GM12875 (cell line): ENCODE measurements around the gene PML.

ENCODE experiments used
- H3K4me3 ChIP-seq: one replicate; pipeline ENCODE4 v1.5.1; 2011; ENCODE audit warnings: low read depth, low read length, control low read depth
- CTCF ChIP-seq: IDR thresholded peaks from 2 replicates; pipeline ENCODE4 v1.5.1; 2011; ENCODE audit warnings: low read depth, mild to moderate bottlenecking, control low read depth, inconsistent platforms, low read length, moderate library complexity, borderline replicate concordance; ENCODE audit not compliant: insufficient read depth

The PML gene

GRCh38 chr15:74042603-74043424, 48.3 kb downstream of the PML start:
- no peak overlapping the region for H3K4me3 ChIP-seq
- no peak for TF ChIP-seq CTCF

- no peak overlapping the region for H3K4me3 ChIP-seq
- no peak for TF ChIP-seq CTCF
Measured at GRCh38 chr15:74043425-74044266, 49.1 kb downstream of the PML start.

- TF ChIP-seq CTCF: no peak
- H3K4me3 ChIP-seq: no peak overlapping the region
Measured at GRCh38 chr15:74044267-74045110, 50.0 kb downstream of the PML start.

GRCh38 chr15:74045184-74045583, 50.7 kb downstream of the PML start:
- TF ChIP-seq CTCF: no peak
- no peak overlapping the region for H3K4me3 ChIP-seq

- no peak for TF ChIP-seq CTCF
- no peak overlapping the region for H3K4me3 ChIP-seq
Measured at GRCh38 chr15:74045636-74046274, 51.2 kb downstream of the PML start.

GRCh38 chr15:74046275-74046674, 51.8 kb downstream of the PML start:
- TF ChIP-seq CTCF: no peak
- H3K4me3 ChIP-seq: no peak overlapping the region
